Mucosa of rectum (tissue), 2 donors: ENCODE measurements around the gene DNAH2.

Experiments
- H3K27ac ChIP-seq, 2 donors: one replicate each; pipeline ENCODE4 v1.7.0; 2013; ENCODE audit warnings: inconsistent platforms in 2 of 2, low read depth in 2 of 2, low read length in 2 of 2
- H3K27me3 ChIP-seq, 2 donors: one replicate each; pipeline ENCODE4 v1.7.0; 2013; ENCODE audit warnings: low read length in 2 of 2; ENCODE audit not compliant: control insufficient read depth in 2 of 2, insufficient read depth in 2 of 2
- H3K36me3 ChIP-seq, 2 donors: one replicate each; pipeline ENCODE4 v1.7.0; 2013; ENCODE audit warnings: low read length in 2 of 2; ENCODE audit not compliant: control insufficient read depth in 2 of 2, insufficient read depth in 2 of 2
- H3K4me1 ChIP-seq, 2 donors: one replicate each; pipeline ENCODE4 v1.7.0; 2013; ENCODE audit warnings: low read length in 2 of 2, mild to moderate bottlenecking in 1 of 2; ENCODE audit not compliant: control insufficient read depth in 2 of 2, insufficient read depth in 2 of 2
- H3K4me3 ChIP-seq, 2 donors: one replicate each; pipeline ENCODE4 v1.7.0; 2013; ENCODE audit warnings: low read length in 2 of 2
- H3K9ac ChIP-seq, 2 donors: one replicate each; pipeline ENCODE4 v1.7.0; 2013; ENCODE audit warnings: low read length in 2 of 2, low read depth in 1 of 2, mild to moderate bottlenecking in 1 of 2
- H3K9me3 ChIP-seq, 2 donors: one replicate each; pipeline ENCODE4 v1.7.0; 2013; ENCODE audit warnings: low read length in 2 of 2; ENCODE audit not compliant: control insufficient read depth in 2 of 2
- donor health status: healthy.
- donor health status: Normal muscosa, but diverticular disease.

The DNAH2 gene

GRCh38 chr17:7716901-7717755 is at the start of gene DNAH2:
DNAH2 (plus strand) TSS chr17:7717744; CDS start chr17:7719735, 1,991 bp downstream.
- no peak within 1 kb of the TSS for H3K27ac ChIP-seq
- peaks cover 38 to 44% of the 10 kb centered on the region in 2 donors for H3K27me3 ChIP-seq
- no peaks in the 10 kb centered on the region for H3K36me3 ChIP-seq
- H3K9me3 ChIP-seq = no peaks in the 10 kb centered on the region
- H3K4me1 ChIP-seq = peaks cover 9 to 15% of the 10 kb centered on the region in 2 donors
- peak within 1 kb of the TSS; percentile 64 for H3K4me3 ChIP-seq
- H3K9ac ChIP-seq = peak within 1 kb of the TSS in 1 of 2 donors; percentile 62

GRCh38 chr17:7668482-7668881 is 49.1 kb upstream of the DNAH2 start:
- H3K4me1 ChIP-seq = no peaks in the 10 kb centered on the region

GRCh38 chr17:7673239-7673638 is 44.3 kb upstream of the DNAH2 start:
- Histone ChIP-seq H3K27ac (no peak overlapping the region), H3K4me3 (no peak overlapping the region), H3K9me3 (peaks cover 0 to 4% of the 10 kb centered on the region in 2 donors), H3K36me3 (peaks cover 36 to 59% of the 10 kb centered on the region in 2 donors), H3K9ac (no peak overlapping the region), H3K4me1 (no peaks in the 10 kb centered on the region), H3K27me3 (no peaks in the 10 kb centered on the region)

More at GRCh38 chr17:7668482-7668881, 49.1 kb upstream of the DNAH2 start:
- no peaks in the 10 kb centered on the region for H3K27me3 ChIP-seq
- peaks cover 17 to 42% of the 10 kb centered on the region in 2 donors for H3K36me3 ChIP-seq
- no peak overlapping the region for H3K4me3 ChIP-seq
- H3K9ac ChIP-seq = no peak overlapping the region
- H3K9me3 ChIP-seq = peaks cover 0 to 2% of the 10 kb centered on the region in 2 donors
- H3K27ac ChIP-seq = no peak overlapping the region

- no peak overlapping the region for H3K9ac ChIP-seq
- H3K4me3 ChIP-seq = no peak overlapping the region
- peaks cover 29 to 43% of the 10 kb centered on the region in 2 donors for H3K36me3 ChIP-seq
- H3K27me3 ChIP-seq = no peaks in the 10 kb centered on the region
- H3K9me3 ChIP-seq = peaks cover 0 to 4% of the 10 kb centered on the region in 2 donors
- H3K27ac ChIP-seq = no peak overlapping the region
- no peaks in the 10 kb centered on the region for H3K4me1 ChIP-seq
These were observed 42.6 kb upstream of the DNAH2 start for GRCh38 chr17:7674934-7675333.

- H3K9me3 ChIP-seq = peaks cover 0 to 4% of the 10 kb centered on the region in 2 donors
- H3K4me3 ChIP-seq = no peak overlapping the region
- H3K4me1 ChIP-seq = no peaks in the 10 kb centered on the region
- H3K27ac ChIP-seq = no peak overlapping the region
- peaks cover 23 to 32% of the 10 kb centered on the region in 2 donors for H3K36me3 ChIP-seq
- H3K27me3 ChIP-seq = no peaks in the 10 kb centered on the region
- H3K9ac ChIP-seq = no peak overlapping the region
These were observed 41.0 kb upstream of the DNAH2 start for GRCh38 chr17:7676533-7676932.

GRCh38 chr17:7677388-7678067 is 40.0 kb upstream of the DNAH2 start:
- H3K9me3 ChIP-seq = peaks cover 0 to 4% of the 10 kb centered on the region in 2 donors
- H3K27me3 ChIP-seq = no peaks in the 10 kb centered on the region
- H3K27ac ChIP-seq = no peak overlapping the region
- H3K4me3 ChIP-seq = no peak overlapping the region
- H3K36me3 ChIP-seq = peaks cover 23 to 26% of the 10 kb centered on the region in 2 donors
- H3K9ac ChIP-seq = no peak overlapping the region
- no peaks in the 10 kb centered on the region for H3K4me1 ChIP-seq

- Histone ChIP-seq H3K4me1 (peaks cover 28 to 34% of the 10 kb centered on the region in 2 donors), H3K9me3 (no peaks in the 10 kb centered on the region), H3K27me3 (no peaks in the 10 kb centered on the region), H3K36me3 (no peaks in the 10 kb centered on the region), H3K4me3 (peak overlapping the region; percentile 98 to 100), H3K27ac (peak overlapping the region; percentile 97 to 98), H3K9ac (peak overlapping the region; percentile 95 to 99)
These were observed 32.6 kb upstream of the DNAH2 start for GRCh38 chr17:7684851-7685532.

GRCh38 chr17:7685533-7686221 is 31.9 kb upstream of the DNAH2 start:
- Histone ChIP-seq H3K4me1 (peaks cover 28 to 34% of the 10 kb centered on the region in 2 donors), H3K9me3 (no peaks in the 10 kb centered on the region), H3K4me3 (peak overlapping the region; percentile 98 to 100)

GRCh38 chr17:7686222-7687071 is 31.1 kb upstream of the DNAH2 start:
- H3K9me3 ChIP-seq = no peaks in the 10 kb centered on the region
- peak overlapping the region; percentile 98 to 100 for H3K4me3 ChIP-seq
- H3K27me3 ChIP-seq = no peaks in the 10 kb centered on the region
- peak overlapping the region; percentile 95 to 99 for H3K9ac ChIP-seq
- H3K36me3 ChIP-seq = no peaks in the 10 kb centered on the region
- peaks cover 28 to 34% of the 10 kb centered on the region in 2 donors for H3K4me1 ChIP-seq
- peak overlapping the region; percentile 97 to 98 for H3K27ac ChIP-seq

More at GRCh38 chr17:7685533-7686221, 31.9 kb upstream of the DNAH2 start:
- H3K36me3 ChIP-seq = no peaks in the 10 kb centered on the region
- no peaks in the 10 kb centered on the region for H3K27me3 ChIP-seq
- H3K9ac ChIP-seq = peak overlapping the region; percentile 95 to 99
- H3K27ac ChIP-seq = peak overlapping the region; percentile 97 to 98
